ENCODE measurements around the gene APP.

GRCh38 chr21:26148840-26149354, 21.7 kb downstream of the APP start:
- TF ChIP-seq, protein P1, sequence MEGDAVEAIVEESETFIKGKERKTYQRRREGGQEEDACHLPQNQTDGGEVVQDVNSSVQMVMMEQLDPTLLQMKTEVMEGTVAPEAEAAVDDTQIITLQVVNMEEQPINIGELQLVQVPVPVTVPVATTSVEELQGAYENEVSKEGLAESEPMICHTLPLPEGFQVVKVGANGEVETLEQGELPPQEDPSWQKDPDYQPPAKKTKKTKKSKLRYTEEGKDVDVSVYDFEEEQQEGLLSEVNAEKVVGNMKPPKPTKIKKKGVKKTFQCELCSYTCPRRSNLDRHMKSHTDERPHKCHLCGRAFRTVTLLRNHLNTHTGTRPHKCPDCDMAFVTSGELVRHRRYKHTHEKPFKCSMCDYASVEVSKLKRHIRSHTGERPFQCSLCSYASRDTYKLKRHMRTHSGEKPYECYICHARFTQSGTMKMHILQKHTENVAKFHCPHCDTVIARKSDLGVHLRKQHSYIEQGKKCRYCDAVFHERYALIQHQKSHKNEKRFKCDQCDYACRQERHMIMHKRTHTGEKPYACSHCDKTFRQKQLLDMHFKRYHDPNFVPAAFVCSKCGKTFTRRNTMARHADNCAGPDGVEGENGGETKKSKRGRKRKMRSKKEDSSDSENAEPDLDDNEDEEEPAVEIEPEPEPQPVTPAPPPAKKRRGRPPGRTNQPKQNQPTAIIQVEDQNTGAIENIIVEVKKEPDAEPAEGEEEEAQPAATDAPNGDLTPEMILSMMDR (IDR thresholded peaks at IDR 0.05), result no peak
- TF ChIP-seq EZH2 (IDR thresholded peaks at IDR 0.05), result no peak
- TF ChIP-seq EZH2phosphoT487 (IDR thresholded peaks at IDR 0.05), result no peak

Measured in neural progenitor cell (in vitro differentiated cells).